Medulla oblongata (tissue), 1 donor: ENCODE data around the gene FMN2.
"Not testable (repeated sequence)": the region's sequence is repeated elsewhere in the genome, so short reads cannot be mapped to it uniquely, and the experiment has no call there.

ENCODE experiments used
- DNase-seq: peaks from one replicate; pipeline ENCODE4 v3.0.0-alpha.2; 2015; ENCODE audit errors: extremely low spot score

The FMN2 gene

DNA sequence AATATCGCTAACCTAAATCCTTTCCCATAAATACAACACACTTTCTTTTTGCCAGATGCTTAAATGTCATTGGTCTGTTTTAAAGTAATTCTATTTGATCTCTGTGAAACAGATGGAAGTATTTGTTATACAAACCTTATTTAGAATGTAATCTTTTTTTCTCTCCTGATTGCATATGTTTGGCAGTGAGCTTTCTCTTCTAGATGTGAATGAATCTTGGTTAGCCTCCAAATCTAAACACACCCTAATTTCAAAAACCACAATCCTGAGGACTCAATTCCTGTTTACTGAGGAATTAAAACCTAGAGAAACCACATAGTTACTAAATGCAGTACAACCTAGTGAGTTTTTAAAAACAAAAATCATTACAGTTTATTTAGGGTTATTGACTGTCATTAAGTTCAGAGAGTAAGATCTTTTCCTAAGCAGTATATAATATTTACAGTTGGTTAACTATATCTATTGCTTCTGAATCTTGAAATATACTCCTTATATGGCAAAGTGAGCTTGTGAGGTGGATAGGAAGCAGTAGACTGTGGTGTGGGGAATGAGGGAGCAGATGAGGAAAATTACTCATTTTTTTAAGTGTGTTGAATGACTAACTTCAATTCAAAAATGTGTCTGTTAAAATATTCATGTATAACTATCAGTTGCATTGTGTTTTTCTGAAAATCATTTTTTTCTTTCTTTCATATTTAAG lies 218.7 kb downstream of the FMN2 start:
- DNase-seq: no peak

DNA sequence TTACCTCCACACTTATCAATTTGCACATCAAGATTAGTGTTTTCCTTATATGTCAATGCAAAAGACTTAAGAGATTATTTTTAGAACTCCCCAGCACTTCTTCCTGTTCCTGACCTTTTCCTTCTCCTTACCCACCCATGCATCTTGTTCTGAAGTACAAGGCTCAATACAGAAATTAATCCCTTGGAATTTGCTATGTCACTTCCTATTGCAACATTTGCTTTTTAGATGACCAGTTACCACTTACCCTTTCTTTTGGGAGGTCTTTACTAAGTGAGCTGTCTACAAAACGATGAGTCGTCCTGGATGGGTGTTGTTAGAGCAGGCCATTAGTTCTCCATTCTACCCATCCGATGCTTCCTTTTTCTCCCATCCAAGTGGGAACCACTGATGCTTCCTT lies 221.2 kb downstream of the FMN2 start:
- DNase-seq: no peak

DNA sequence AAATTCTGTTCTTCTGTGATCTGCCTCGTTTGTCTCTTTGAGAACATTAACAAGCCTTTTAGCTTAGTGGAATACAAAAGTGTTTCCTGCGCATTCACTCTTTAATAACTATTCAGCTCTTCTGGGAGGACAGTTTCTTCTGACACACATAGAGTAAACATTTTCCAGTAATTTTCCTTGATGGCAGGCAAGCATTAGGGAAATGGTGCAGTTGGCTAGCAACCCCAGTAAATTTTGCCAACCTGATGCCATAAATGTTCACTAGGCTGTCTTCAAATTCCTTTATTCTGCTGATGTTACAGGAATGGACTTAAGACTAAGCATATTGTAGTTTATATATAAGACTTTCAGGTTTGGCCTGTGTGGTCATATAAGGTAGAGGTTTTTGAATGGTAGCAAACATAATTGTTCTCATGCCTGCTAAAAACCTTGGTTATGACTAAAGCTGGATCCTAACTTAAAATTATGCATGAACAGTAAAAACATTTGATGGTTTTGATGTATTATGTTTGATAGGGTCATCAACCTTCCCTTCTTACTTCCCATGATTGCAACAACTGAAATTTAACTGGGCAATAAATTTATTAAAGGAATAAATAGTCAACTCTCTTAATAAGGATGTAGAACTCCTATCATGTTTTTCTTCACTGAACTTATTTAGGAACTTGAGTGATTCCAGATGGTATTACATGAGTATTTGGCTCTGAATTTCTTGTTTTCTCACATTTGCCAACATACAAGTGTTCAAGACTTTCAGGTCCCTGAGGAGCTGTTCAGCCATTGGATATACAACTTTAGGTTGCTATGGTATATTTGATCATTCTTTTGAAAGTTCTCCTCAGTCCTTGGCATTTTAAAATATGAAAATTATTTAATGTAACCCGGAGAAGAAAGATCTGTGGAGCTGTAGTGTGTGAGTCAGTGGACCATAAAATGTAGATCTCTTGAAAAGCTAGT lies 223.4 kb downstream of the FMN2 start:
- DNase-seq: peak; percentile 6

DNA sequence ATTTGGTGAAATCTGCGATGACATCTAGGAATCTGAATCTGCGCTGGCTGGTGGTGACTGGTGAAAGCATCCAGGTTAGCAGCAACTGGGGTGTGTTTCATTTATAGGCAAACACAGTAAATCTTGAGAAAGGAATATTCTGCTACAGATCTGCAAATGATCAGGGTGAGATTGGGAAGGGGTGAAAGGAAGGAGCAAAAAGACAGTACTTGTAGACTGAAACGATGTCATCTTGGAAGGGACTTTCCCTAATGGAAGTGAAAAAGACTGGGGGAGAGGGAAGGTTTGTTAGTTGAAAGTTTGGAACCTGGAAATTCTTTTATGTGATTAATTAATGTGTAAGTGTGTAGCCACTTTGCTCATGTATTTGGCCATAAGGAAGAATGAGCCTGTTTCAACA lies 228.3 kb downstream of the FMN2 start:
- DNase-seq: no peak

DNA sequence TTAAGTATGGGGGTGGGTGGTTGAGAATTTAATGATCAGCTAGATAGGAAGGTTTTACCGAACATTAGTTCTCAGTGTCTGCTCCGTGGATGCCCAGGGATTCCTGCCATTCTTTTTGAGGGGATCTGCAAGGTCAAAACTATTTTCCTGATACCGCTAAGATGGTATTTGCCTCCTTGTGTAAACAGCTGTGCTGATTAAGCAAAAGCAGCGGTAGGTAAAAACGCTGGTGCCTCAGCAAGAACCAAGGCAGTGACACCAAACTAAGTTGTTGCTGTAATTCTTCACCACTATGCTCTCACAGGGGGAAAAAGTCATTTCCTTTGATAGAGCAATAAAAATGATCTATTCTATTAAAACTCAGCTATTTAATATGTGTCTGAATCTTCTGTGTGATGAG lies 229.0 kb downstream of the FMN2 start:
- no peak for DNase-seq

DNA sequence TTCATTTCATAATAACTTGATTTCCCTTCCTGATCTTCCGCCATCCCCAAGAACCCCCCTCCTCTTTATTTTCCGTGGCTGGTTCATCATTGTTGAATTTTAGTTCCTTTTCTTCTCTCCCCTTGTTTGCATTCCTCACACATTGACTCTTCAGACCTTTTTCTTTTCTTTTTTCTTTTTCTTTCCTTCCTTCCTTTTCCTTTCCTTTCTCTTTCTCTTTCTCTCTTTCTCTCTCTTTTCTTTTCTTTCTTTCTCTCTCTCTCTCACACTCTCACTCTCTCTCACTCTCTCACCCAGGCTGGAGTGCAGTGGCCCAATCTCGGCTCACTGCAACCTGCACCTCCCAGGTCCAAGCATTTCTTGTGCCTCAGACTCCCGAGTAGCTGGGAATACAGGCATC lies 231.3 kb downstream of the FMN2 start:
- DNase-seq: no peak

DNA sequence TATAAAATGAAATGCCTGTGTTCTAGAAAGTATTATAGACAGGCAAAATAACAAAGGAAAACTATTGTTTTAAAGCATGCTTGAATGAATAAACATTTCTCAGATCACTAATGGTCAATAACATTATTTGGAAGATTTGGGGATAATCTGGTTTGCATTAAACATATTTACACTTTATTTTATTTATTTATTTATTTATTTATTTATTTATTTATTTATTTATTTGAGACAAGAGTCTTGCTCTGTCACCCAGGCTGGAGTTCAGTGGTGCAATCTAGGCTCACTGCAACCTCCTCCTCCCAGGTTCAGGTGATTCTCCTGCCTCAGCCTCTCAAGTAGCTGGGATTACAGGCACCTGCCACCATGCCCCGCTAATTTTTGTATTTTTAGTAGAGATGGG lies 236.7 kb downstream of the FMN2 start:
- DNase-seq: not testable (repeated sequence)

DNA sequence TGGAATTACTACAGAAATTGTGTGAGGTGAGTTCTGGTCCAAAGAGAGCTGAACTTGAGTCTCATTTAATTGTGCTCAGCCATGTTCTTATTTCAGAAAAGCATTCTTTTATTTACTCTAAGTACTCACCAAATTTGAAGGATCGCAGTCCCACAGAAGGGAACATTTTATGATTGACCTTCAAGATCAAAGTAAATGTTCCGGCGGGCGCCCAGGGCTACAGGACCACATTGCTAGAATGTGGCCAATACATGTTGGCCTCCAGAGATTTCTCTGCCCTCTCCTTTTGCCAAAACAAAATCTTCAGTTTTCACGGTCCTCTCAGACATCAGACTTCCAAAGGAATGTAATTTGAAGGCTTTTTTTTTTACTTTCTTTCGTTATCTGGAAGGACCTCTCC lies 237.8 kb downstream of the FMN2 start:
- no peak for DNase-seq

DNA sequence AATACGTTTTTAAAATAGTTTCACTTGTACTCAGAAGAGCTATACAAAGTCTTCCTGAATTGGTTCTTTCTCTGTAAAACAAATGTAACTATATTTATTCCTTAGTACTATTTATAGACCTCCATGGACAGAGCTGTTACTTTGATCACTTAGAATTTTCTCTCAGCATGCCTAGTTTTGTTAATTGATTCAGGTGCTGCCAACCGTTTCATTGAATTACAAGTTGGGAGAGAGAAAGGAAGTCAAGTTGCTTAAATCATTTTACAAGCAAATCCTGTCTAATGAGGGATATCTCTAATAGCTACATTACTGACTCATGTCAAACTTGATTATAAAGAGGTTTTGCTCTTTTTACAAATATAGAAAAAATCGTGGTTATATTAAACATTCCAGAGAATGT lies 241.0 kb downstream of the FMN2 start:
- no peak for DNase-seq

DNA sequence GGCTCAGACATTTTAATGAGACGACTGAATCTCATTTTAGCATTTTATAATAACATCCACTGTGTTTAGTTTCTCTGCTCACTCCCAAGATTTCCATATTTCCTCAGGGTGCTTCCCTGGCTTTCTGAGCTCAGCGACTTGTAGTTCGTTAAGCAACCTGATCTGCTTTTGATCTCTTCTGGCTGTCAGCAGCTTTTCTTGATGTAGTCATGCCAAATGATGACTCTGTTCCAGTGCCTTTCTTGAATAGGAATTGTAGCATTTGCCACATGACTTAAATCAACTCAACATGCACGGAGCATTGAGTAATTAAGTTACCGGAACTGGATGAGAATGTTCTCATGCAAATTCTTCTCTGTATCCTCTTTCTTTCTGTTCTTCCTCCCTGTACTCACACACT lies 246.1 kb downstream of the FMN2 start:
- DNase-seq: peak; percentile 68

DNA sequence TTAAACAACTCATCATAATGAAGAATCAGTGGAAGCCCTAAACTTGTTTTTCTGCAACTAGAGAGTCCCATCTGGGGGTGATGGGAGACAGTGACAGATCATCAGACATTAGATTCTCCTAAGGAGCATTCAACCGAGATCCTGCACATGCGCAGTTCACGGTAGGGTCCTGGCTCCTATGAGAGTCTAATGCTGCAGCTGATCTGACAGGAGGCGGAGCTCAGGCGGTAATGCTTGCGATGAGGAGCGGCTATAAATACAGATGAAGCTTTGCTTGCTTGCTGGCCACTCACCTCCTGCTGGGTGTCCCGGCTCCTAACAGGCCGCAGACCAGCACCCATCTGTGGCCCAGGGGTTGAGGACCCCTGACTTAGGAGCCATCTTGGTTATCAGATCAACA lies 247.2 kb downstream of the FMN2 start:
- no peak for DNase-seq

DNA sequence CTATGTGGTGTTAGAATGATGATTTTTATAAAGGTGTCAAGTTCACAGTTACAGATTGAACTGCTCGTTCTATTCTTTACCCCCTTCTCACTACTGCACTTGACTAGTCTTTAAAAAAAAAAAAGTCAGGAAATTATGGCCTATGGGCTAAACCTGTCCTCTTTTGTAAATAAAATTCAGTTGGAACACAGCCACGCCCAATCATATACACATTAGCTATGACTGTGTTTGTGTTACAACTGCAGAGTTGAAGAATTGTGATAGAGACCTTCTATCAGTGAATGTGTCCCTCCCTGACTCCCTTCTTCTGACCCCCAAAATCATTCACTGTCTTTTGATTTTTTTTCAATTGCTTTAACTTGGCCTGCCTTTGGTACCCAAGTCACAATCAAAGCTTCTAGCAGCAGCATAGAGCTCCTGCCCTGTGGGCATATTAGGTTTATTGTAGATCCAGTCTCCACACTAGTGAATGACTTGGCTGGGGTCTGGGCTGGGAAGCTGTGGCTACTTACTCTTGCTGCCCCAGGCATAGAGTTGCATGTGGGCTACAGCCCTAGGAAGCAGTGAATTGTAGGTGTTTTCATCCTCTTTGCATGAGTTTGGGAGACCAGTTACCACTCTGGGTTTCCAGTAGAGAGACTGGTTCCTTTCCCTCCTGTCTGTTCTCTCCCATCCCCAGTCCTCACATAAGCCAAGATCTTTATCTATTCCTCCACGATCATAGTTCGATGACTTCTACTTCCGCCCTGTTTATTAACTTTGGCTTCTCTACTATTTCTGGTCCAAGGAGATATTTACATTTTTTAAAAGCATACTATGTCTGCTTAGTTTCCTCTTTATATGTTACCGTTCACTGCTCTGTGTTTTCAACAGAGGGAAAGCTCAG lies 249.9 kb downstream of the FMN2 start:
- DNase-seq: no peak

DNA sequence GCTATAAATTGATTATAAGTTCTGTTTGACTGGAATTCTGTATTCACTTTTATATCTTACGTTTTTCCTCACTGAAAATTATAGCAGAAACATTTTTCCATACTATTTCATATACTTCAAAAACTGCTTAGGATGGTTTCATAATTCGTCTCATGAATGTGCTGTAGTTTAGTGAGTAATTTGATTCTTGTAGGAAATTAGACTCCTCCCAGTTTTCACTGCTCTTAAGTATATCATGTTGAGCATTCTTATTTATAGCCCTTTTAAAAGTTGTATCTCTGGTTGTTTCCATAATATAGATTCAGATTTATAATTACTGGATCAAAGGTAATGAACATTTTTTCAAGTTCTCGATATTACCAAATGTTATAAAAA lies 250.6 kb downstream of the FMN2 start:
- DNase-seq: no peak

DNA sequence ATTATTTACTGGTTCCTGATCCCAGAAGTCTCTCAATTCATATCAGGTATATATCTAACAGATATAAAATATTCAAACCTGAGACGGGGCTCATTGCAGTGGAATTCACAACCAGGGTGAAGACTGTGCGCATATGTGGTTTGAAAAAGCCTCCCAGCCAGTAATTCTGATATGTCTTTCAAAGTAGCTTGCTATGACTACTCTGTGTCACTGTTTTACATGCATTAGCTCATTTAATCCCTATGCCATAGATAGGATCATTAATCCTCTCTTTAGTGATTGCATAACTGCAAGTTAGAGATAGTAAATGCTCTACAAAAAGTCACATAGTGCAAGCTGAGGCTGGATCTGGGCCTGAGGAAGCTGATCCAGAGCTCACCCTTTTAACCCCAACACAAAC lies 251.4 kb downstream of the FMN2 start:
- no peak for DNase-seq

DNA sequence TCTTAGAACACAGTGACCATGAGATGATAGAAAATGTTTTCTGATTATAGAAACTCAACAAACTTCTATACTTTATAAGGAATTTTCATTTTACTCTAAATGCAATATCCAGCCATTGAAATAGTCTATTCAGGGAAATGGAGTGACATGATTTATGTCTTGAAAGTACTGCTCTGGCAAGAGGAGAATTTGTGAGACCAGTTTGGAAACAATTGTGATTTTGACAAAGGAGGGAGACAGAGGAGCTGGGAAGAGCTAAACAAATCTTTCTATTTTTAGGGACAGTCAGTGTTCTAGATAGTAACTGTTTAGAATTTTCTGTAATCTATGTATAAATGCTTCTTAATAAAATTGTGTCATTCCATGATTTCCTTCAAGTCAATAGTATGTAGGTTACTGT lies 252.3 kb downstream of the FMN2 start:
- DNase-seq: no peak

DNA sequence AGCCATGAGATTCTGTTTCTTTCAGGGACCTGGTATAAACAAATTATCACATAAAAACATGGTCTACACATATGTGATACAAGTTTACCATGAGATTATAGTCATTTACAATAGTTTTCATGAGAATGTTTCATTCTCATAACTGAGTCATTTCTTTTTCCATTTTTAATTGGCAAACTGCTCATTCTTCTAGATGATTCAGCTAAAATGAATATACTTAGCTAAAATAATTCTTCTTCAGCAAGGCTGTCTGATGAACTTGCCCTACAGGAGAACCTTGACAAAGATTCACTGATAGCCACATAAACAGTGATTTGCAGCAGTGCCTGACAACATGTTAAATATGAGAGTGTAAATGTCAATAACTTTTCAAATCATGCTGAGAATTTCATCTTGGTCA lies 253.2 kb downstream of the FMN2 start:
- DNase-seq: no peak

DNA sequence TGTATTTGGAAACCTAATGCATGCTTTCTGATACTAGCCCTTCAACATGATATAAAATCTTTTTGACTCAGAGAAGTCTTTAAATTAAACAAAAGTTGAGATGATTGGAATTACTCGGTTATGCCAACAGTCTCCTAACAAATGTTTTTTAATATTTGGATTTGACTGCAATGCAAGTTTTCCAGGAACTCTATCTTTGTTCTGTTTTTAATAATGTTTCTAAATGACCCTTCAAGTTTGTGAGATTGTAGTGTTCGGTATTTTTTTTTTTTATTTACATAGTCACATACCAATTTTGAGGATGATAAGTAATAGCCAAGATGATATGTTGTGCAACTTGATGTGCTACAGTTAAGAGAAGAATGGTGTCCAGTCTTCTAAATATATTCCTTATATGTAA lies 258.0 kb downstream of the FMN2 start:
- no peak for DNase-seq

DNA sequence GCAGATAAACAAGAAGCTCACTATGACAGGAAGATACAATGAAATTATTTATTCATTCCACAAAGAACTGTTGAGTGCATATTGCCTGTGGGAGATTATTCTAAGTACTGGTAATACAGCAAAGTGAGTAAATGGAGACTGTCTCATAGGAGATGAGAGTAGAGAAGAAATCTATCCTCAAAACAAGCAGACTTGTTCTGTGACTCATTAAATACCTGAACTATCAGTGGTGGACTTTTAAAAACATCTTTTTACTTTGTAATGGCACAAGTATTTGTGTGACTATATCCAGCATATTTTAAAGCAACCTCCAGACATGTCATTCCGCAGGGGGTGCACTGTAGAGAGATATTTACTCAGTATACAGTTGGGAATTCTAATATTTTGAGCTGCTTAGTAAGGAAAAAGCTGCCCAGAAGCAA lies 259.2 kb downstream of the FMN2 start:
- no peak for DNase-seq

DNA sequence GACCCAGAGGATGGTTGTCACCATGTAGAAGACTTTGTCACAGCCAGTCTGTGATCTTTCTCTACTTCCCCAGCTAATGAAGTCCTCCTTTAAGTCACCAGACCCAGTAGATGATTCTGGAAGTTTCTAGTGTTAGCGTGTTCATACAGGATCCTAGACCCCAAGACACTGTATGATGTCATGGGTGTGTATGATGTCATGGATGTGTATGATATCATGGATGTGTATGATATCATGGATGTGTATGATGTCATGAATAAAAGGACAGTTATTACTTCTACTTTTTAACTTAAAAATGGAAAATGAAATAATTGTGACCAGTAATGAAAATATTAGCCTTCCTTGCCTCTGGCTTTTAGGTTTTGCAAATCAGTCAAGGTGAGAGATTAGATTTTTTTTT lies 260.0 kb downstream of the FMN2 start:
- DNase-seq: no peak

DNA sequence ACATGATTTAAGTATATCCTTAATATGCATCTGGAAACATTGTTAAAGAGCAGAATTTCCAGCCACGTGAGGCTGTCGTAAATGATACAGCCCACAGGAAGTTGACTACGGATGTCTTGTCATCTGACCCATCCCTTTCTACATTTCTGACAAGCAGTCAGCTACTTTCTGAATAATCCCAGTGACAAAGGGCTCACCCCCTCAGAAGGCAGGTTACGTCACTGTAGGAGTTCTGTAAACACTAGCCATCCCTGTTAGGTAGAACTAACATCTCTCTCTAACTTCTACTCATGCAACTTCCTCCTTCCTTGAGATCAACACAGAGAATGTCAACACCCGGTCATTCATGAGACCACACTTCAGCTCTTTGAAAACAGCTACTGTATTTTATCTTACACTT lies 261.1 kb downstream of the FMN2 start:
- DNase-seq: no peak

DNA sequence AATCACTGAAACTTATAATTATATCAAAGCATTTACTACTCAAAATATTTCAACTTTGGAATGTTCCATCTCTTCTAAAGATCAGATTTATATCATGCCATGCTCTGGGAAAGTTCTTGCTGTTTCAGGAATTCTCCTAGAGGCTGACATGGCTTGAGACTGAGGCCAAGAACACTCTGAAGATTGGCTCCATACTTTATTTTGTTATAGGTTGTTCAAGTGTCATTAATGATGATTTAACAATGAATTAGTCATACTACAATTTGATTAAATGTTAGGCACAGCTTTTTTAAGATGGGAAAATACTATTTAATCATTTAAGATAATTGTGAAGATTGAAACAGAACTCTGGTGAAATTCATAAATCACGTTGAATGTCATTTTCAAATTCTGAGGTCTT lies 264.9 kb downstream of the FMN2 start:
- DNase-seq: no peak

DNA sequence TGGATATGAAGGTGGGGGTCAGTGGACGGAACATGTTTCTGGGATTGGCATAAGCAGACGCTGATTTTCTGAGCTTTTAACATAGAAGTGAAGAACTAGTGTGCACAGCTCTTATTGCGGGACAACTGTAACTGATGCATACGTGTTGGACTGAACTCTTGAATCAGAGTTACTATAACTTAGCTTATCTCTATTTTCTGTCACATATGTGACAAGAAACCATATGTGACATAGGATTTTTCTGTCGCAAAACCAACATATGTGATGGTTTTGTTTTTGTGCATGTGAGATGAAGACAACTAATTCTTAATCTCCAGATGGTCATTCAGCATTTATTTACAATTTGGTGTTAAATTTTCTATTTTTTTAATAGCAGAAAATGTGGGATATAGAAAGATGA lies 270.4 kb downstream of the FMN2 start:
- no peak for DNase-seq
